GM19395 (cell line): Measurements from ENCODE around the gene EML6.
"Not testable (repeated sequence)": the region's sequence is repeated elsewhere in the genome, so short reads cannot be mapped to it uniquely, and the experiment has no call there.

Source experiments
- ATAC-seq: cut with Tn5 transposase; IDR thresholded peaks from one replicate; pipeline ENCODE4 v1.9.1; 2021; ENCODE audit warnings: mild to moderate bottlenecking, moderate library complexity; ENCODE audit not compliant: unreplicated experiment

EML6 gene

DNA sequence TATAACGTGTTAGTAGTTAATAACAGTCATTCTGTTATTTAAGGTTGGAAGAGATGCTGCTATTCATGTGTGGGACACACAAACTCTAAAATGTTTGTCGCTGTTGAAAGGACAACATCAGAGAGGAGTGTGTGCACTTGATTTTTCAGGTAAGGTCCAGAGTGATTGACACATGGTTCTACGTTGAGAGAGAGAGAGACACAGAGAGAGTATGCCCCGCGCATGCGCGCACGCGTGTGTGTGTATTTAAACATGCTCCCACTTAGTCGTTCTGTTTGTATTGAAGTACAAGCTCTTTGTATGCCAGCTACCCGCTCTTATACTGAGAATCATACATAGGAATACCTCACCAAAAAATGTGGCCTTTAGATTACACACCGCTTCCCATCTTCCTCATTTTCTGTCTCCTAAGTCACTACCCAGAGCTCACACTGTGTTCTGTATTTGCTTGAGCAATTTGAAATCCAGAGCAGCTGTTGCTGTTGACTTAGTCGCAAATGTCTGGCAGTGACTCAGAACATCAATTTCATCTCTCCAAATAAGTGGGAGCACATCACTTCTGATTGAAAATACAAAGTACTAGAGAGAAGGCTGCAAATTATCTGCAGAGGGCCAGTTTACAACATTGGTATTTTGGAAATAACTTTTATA is 148.1 kb downstream of the EML6 start:
- no peak for ATAC-seq

DNA sequence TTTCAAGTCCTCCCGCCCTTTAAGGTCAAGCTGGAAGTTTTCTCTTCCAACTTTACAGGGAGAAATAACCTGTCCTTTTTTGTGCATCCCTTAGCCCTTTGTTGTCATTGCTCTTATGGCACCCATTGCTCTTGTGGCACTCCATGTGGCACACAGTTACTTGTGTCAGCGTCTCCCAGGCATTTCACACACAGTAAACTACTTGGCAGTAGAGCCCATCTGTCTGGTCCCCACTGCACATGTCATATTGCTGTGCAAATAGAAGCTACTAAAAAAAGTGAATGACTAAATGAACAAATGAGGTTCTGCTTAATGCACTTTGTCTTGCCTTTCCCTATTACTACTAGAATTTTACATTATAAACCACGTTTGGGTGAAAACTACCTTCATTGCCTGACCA is 149.3 kb downstream of the EML6 start:
- no peak for ATAC-seq

GRCh38 chr2:54873236-54873635 is 149.8 kb downstream of the EML6 start:
- ATAC-seq = not testable (repeated sequence)

DNA sequence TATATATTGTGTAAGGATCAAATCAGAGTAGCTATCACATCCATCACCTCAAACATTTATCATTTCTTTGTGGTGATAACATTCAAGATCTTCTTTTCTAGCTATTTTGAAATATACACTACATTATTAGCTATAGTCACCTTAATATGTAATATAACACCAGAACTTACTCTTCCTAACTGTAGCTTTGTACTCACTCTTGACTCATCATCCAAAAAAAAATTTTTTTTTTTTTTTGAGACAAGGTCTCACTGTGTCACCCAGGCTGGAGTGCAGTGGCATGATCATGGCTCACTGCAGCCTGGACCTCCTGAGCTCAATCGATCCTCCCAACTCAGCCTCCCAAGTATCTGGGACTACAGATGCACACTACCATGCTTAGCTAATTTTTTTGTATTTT is 153.3 kb downstream of the EML6 start:
- no peak for ATAC-seq

DNA sequence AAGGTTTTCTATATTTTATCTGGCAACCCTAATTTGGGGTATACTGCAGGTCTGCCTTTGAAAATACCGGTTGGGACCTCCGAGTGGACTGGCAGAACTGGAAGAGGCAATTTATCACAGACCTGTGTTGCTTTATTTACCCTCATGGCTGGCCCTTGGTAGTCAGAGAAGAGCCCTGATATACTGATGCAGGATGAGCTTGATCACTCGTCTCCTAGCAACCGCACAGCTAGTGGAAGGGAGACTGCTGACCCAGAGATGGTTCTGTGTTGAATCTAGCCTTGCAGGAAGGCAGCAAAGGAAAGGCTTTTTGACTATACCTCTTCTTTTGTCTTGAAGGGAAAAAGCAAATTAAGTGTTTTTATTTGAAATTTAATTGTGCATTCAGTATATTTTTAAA is 154.7 kb downstream of the EML6 start:
- ATAC-seq = no peak

GRCh38 chr2:54879032-54879431 is 155.6 kb downstream of the EML6 start:
- ATAC-seq = no peak

DNA sequence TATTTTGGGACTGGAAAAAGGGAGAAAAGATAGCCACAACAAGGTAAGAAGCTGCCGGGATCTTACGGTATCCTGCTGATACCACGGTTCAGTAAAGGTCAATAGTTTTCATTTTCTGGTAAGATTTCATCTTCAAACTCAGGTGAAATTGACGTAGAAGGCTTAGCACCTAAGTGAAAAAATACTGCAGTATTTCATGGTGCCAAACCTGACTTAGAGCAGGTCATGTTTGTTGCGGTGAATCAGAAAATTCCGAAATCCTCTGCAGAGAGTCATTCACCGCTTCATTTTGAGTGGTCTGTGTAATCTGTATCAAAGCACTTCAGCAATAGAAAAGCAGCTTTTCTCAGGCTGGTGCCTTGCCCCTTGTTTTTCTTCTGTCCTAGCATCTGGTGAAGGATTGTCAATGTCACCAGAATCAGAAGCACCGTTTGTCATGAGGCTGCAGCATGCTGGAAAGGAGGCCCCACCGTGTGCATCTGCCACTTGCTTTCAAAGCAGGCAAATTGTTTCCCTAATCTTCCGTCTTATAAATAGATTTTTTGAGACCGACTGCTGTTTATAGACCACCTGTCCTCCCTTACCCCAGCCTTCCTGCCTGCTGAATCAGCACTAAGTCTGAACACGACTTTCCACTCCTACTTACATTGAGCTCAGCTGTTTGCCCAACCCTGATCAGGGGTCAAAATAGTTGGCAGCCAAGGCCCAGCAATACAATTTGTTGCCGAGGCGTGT is 156.3 kb downstream of the EML6 start:
- ATAC-seq = no peak

DNA sequence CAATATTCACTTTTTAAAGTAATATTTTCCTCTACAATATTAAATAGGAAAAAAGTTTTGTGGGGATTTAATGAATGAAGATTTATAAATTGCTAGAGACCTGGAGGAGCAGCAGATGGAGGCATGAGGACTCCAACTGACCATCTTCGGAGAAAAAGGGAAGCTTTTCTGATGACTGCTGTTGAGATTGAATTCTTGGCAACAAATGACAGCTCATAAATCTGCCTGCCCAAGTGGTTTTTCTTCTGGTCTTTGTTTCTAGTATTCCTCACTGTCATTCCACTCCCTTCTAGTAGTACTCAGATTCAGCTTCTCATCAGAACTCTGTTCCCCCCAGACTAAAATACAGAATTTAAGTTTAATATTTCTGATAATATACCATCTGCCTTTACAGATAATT is 157.0 kb downstream of the EML6 start:
- no peak for ATAC-seq

DNA sequence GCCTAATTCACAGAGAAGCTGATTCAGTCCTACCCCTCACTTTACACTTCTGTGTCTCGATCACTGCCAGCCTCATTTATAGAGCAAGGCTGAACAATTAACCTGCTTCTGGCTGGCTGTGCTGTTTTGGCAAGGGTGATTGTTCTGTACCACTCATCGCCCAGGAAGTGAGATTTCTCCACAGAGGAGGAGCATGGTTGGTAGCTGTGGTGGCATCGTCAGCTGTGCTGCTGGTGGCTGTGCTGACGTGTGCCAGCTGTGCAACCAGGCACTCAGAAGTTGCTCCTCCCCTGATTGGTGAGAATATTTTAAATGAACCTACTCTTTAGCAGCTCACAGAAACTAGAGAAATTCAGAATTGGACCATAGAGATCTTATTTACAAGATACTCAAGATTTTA is 158.3 kb downstream of the EML6 start:
- no peak for ATAC-seq

- ATAC-seq = no peak
These were observed 162.4 kb downstream of the EML6 start for GRCh38 chr2:54885891-54886290.

- ATAC-seq = no peak
These were observed 164.5 kb downstream of the EML6 start for GRCh38 chr2:54887850-54888545.

DNA sequence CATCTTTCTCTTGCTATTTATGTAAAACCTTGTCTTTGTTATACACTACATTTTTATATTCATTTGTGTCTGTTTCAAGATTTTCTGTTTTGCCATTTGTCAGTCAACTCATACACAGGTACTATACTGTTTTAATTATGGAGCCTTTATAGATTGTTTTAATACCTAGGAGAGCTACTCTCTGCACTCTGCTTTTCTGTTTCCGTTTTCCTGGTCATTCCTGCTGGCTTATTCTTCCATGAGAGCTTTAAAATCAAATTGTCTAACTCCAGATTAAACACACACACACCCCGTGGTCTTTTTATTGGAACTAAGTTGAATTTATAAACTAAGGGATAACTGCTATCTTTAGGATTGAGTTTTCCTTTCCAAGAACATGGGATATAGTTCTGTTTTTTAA is 165.6 kb downstream of the EML6 start:
- no peak for ATAC-seq

DNA sequence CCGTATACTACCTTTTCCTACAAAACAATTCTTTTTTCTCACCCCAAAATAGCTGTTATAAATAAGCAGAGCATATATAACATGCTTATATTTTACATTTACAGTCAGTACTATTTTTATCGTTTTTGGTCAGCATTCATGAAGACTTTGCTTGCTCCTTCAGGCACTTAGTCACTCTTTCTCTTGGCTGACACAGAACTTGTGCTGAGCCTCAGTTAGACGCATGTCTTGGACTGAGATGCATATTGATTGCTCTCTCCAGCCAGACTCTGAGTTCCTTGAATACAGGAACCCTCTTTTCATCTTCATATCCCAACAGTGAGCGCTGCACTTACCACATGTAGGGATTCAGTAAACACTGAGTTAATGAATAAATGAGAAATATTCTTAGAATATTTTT is 168.4 kb downstream of the EML6 start:
- no peak for ATAC-seq

GRCh38 chr2:54894467-54894866 is 171.0 kb downstream of the EML6 start:
- no peak for ATAC-seq

DNA sequence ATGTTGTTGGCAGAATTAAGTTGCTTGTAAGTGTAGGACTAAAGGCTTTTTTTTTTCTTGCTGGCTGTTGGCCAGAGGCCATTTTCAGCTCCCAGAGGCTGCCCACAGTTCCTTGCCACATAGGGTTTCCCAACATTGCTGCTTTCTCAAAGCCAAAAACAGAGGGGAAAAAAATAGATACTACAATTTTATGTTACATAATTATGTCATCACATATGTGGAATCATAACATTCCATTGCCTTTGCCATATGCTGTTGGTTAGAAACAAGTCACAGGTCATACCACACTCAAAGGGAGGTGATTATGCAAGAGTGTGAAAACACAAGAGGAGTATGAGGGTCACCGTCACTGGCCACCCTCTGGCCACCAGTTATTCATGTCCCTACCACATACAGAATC is 172.3 kb downstream of the EML6 start:
- no peak for ATAC-seq

DNA sequence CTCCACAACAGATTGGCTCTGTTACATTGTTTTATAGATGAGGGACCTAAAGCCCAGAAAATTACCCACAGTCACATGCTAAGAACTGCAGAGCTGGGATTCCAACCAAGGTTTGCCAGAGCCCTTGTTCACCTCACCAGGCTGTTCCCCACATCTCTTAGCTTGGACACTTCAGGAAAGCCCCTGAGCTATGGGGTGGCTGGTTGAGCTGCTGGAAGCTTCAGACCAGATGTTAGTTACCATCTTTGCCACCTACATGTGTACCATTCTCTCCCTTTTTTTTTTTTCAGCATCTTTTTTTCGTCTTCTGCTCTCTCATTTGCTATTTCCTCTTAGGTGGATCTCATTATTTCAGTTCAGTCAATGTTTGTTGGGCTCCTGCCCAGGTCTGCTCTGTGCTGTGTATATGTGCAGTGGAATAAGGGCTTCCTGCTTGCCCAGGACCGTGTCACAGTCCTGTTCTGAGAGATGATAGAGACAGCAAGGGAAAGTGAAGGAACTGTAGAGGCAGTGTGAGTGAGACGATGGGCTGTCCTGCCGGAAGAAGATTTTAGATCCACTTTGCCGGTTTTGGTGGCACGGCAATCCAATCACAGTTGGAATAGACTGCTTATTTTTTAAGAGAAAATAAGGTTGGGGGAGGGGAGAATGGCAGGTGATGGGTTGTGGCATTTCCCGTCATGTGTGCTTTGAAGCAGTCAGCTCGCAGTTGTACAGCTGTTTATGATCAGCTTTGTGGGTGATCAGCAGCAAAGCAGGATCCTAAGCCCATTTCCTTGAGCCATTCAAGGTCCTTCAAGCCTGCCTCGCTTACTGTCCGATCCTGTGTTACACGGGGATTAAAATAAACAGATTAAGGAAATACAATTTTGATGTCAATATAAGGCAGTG is 174.2 kb downstream of the EML6 start:
- ATAC-seq = no peak

GRCh38 chr2:54898456-54899226 is 175.2 kb downstream of the EML6 start:
- no peak for ATAC-seq

DNA sequence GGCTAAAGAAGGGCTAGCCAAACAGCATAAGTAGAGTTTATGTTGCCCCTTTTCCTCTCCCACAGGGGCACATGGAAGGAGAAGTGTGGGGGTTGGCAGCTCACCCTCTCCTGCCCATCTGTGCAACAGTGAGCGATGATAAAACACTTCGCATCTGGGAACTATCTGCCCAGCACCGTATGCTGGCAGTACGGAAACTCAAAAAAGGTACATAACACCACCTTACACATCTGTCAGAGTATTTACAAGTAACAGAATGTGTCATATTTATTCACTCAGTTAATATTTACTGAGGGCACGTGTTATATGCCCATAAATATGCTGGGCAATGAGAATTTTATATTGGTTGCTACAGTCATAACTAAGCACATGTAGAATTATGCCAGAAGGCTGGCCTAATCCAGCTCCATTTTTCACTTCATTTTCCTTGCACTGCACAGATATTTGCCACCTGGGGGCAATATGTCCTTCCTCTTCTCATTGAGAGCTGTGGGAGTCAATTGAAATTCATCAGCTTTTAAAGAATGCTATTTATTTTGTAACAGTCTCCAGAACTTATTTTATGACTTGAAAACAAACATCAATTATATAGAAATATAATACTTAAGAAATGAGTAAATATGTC is 176.2 kb downstream of the EML6 start:
- peak; percentile 56 for ATAC-seq

DNA sequence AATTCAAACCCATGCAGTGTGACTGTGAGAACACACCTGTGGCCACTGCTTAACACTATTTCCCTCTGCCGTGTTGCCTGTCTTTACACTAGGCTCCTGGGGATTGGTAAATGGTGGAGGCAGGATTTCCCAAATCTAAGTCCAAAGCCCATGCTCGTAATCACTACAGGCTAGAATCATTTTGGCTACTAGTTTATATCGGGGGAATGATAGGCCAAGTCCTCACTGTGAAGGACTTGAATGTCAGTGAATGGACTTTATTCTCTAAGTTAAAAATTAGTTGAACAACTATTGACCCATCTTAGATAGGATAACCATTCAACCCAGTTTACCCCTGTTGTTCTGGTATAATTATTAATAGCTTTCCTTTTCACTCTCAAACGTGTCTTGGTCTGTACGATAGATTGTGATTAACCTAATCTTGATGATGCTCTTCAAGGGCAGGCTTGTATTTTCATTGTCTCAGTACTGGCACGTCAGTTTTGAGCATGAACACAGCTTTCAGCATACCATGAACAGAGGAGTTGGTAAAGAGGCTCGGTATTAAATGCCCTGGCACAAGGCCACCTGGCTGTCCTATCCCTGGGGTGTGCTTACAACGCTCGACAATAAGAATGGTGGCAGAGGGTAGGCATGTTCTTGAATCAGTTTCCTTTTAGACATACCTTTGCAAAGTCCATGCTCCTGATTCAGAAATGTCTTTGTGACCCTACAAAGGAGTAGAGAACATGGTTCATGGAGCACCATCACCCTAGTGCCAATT is 177.9 kb downstream of the EML6 start:
- ATAC-seq = no peak
